HCT116 (cell line): ENCODE results near the gene CGB5. TPM values are rescaled to one million over a fixed set of nuclear protein-coding genes. Genes with fewer than 3 reads are reported as not detected.

Experiments used
- ATAC-seq: fragments of 200-7000 bp; cut with Tn5 transposase; 2 replicates; pipeline ENCODE4 v1.9.1; 2020; ENCODE audit warnings: mild to moderate bottlenecking, moderate library complexity
- BruUV-seq: library from RNA; stranded (reverse); fragments of 400-500 nt; replicated peaks from 2 replicates; lab custom pipeline; 2021; lab: Mats Ljungman, UMichigan
- CTCF ChIA-PET: fragments of 300-600 bp; sonication (Branson Sonifier 250); formaldehyde crosslinking; loops from one replicate; lab custom pipeline; 2021; ENCODE audit warnings: antibody characterized with exemption; lab: Charles Lee
- POLR2A ChIA-PET: fragments of 300-600, 350-600 bp; sonication (Branson Sonifier 250); formaldehyde crosslinking; loops from one replicate; lab custom pipeline; 2021; ENCODE audit warnings: antibody characterized with exemption; lab: Charles Lee
- RAD21 ChIA-PET, 2 experiments: fragments of 300-600 bp; sonication (Branson Sonifier 250); formaldehyde crosslinking; loops; one replicate each; lab custom pipeline; 2023; ENCODE audit warnings: low total read pairs in 2 of 2; ENCODE audit not compliant: uncharacterized antibody in 2 of 2, unreplicated experiment in 2 of 2, low non-redundant PET in 1 of 2; lab: Charles Lee
- DNase-seq: peaks from one replicate; pipeline ENCODE4 v3.0.0-alpha.2; 2010; ENCODE audit warnings: low read depth, low spot score
- H2AFZ ChIP-seq: fragments of 200-600 bp; shearing (Covaris generic), sonication (generic); 2 replicates; pipeline ENCODE4 v1.6.1; 2017; ENCODE audit warnings: low read depth, mixed run types, mixed read lengths, antibody characterized with exemption, low read length; ENCODE audit not compliant: poor library complexity, severe bottlenecking
- H3K27ac ChIP-seq: 2 replicates; pipeline ENCODE4 v1.5.1; 2012; ENCODE audit warnings: low read depth, low read length
- H3K27me3 ChIP-seq: fragments of 200-600 bp; sonication (generic); 2 replicates; pipeline ENCODE4 v1.6.1; 2016; ENCODE audit warnings: mixed run types, low read length, mixed read lengths; ENCODE audit not compliant: insufficient read depth
- H3K36me3 ChIP-seq, 2 experiments: fragments of 200-500 bp in 1 of 2; fragments of 200-600 bp in 1 of 2; sonication (Bioruptor generic) in 1 of 2; sonication (generic) in 1 of 2; 2 replicates each; pipeline versions ENCODE4 v1.5.1 to v1.6.1; 2014 to 2016; ENCODE audit warnings: low read length in 2 of 2, inconsistent platforms in 1 of 2, mixed read lengths in 1 of 2, mixed run types in 1 of 2; ENCODE audit not compliant: insufficient read depth in 2 of 2, control insufficient read depth in 1 of 2
- H3K4me1 ChIP-seq, 2 experiments: fragments of 200-600 bp in 1 of 2; sonication (generic) in 1 of 2; 2 replicates each; pipeline versions ENCODE4 v1.5.1 to v1.6.1; 2012 to 2017; ENCODE audit warnings: low read length in 2 of 2, inconsistent platforms in 1 of 2, mild to moderate bottlenecking in 1 of 2, mixed read lengths in 1 of 2, mixed run types in 1 of 2, moderate library complexity in 1 of 2; ENCODE audit not compliant: insufficient read depth in 2 of 2, control insufficient read depth in 1 of 2
- H3K4me2 ChIP-seq: fragments of 200-600 bp; sonication (generic); 2 replicates; pipeline ENCODE4 v1.6.1; 2017; ENCODE audit warnings: mixed run types, low read length, mixed read lengths
- H3K4me3 ChIP-seq, 2 experiments: fragments of 200-600 bp in 1 of 2; sonication (generic) in 1 of 2; replicated peaks in 1 of 2; 2 replicates each; pipeline ENCODE4 v1.5.1; 2011 to 2016; ENCODE audit warnings: low read length in 2 of 2, control low read depth in 1 of 2, low read depth in 1 of 2, mild to moderate bottlenecking in 1 of 2, mixed read lengths in 1 of 2, mixed run types in 1 of 2
- H3K79me2 ChIP-seq: fragments of 200-600 bp; sonication (generic); 2 replicates; pipeline ENCODE4 v1.6.1; 2017; ENCODE audit warnings: mild to moderate bottlenecking, mixed run types, low read length, moderate library complexity, mixed read lengths; ENCODE audit not compliant: insufficient read depth
- H3K9ac ChIP-seq: fragments of 200-600 bp; sonication (generic); 2 replicates; pipeline ENCODE4 v1.6.1; 2016; ENCODE audit warnings: low read length, mixed read lengths
- H3K9me2 ChIP-seq: fragments of 200-600 bp; sonication (generic), shearing (Covaris generic); 2 replicates; pipeline ENCODE4 v1.6.1; 2017; ENCODE audit warnings: mixed run types, mild to moderate bottlenecking, moderate library complexity; ENCODE audit not compliant: insufficient read depth
- H3K9me3 ChIP-seq, 2 experiments: fragments of 200-500 bp in 1 of 2; fragments of 200-600 bp in 1 of 2; sonication (Bioruptor generic) in 1 of 2; sonication (generic) in 1 of 2; 2 replicates each; pipeline ENCODE4 v1.6.1; 2014 to 2017; ENCODE audit warnings: low read length in 2 of 2, mixed read lengths in 2 of 2, inconsistent platforms in 1 of 2, low read depth in 1 of 2, mild to moderate bottlenecking in 1 of 2, mixed run types in 1 of 2, moderate library complexity in 1 of 2; ENCODE audit not compliant: control insufficient read depth in 1 of 2, insufficient read depth in 1 of 2
- H4K20me1 ChIP-seq: fragments of 200-600 bp; sonication (generic), shearing (Covaris generic); 2 replicates; pipeline ENCODE4 v1.6.1; 2017; ENCODE audit warnings: mixed run types, mild to moderate bottlenecking, moderate library complexity; ENCODE audit not compliant: insufficient read depth
- EGR1 ChIP-seq: IDR thresholded peaks from 2 replicates; pipeline ENCODE4 v1.6.1; 2012; ENCODE audit warnings: low read depth
- RAD21 ChIP-seq: IDR thresholded peaks from 2 replicates; pipeline ENCODE4 v1.6.1; 2012; ENCODE audit warnings: low read depth, mild to moderate bottlenecking
- SP1 ChIP-seq: IDR thresholded peaks from 2 replicates; pipeline ENCODE4 v1.6.1; 2012; ENCODE audit warnings: low read depth
- TCF7L2 ChIP-seq: IDR thresholded peaks from 2 replicates; pipeline ENCODE4 v1.7.0; 2011; ENCODE audit warnings: borderline replicate concordance, inconsistent platforms; ENCODE audit not compliant: insufficient read depth, insufficient read length; ENCODE audit errors: extremely low read depth
- ZFX ChIP-seq: fragments of 450-650 bp; IDR thresholded peaks from 2 replicates; pipeline ENCODE4 v1.6.1; 2017
- intact Hi-C: fragments of 100-400 bp; cut with micrococcal nuclease; formaldehyde crosslinking; loops from 2 replicates; pipeline ENCODE4 v1.10.0; 2022
- total RNA-seq: library from RNA; stranded (reverse); gene quantifications from one replicate; pipeline ENCODE4 v1.2.1, GENCODE V29; 2021; ENCODE audit not compliant: unreplicated experiment
- TF ChIP-seq, protein P1 (sequence below), 3 experiments: fragments of 200-600 bp in 1 of 3; sonication (generic) in 1 of 3; IDR thresholded peaks in 2 of 3; conservative IDR thresholded peaks in 1 of 3; 2 replicates each; pipeline ENCODE4 v1.5.1; 2012 to 2017; ENCODE audit warnings: low read depth in 2 of 3, low read length in 2 of 3, antibody characterized with exemption in 1 of 3, borderline replicate concordance in 1 of 3, control low read depth in 1 of 3, mild to moderate bottlenecking in 1 of 3, mixed read lengths in 1 of 3, mixed run types in 1 of 3, moderate library complexity in 1 of 3; ENCODE audit not compliant: insufficient read depth in 1 of 3
- TF ChIP-seq, protein P2 (sequence below): IDR thresholded peaks from 2 replicates; pipeline ENCODE4 v1.6.1; 2012

The CGB5 gene
- total RNA-seq, 1 experiment from 2014 or later = not detected

DNA sequence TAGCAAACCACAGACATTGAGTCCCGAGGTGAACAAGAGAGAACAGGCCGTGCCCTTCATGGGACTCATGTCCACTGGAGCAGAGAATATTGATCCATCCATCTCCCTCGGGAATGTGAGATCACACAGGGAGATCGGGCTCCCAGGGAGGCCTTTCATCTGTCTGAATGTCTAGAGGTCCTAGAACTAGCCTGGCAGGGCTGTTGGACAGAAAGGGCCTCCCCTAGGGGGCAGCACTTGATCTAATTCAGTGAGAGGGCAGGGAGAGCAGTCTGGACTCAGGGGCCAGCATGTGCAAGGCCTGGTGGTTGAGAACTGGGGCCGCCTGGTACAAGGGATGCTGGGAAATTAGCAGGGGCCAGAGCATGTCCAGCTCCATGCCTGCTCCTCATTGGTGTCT lies 45.7 kb upstream of the CGB5 start:
- peaks cover 8 to 24% of the 10 kb centered on the region in 2 experiments; a peak in 3 of 4 replicates for H3K36me3 ChIP-seq
- H2AFZ ChIP-seq = no peak overlapping the region
- POLR2A ChIA-PET = interaction anchor here (0.6 to 1.0 kb wide), 2 partner anchors 16 to 76 kb away, joined by 3 read pairs; no protein-coding TSS in a partner anchor
- CTCF ChIA-PET = interaction anchor here (0.6 to 2.0 kb wide), 10 partner anchors 10 to 211 kb away, joined by 3 to 7 read pairs (median 4); no protein-coding TSS in a partner anchor
- H3K27ac ChIP-seq = peak overlapping the region; percentile 41
- no peaks in the 10 kb centered on the region for H3K27me3 ChIP-seq
- TF ChIP-seq, protein P1, sequence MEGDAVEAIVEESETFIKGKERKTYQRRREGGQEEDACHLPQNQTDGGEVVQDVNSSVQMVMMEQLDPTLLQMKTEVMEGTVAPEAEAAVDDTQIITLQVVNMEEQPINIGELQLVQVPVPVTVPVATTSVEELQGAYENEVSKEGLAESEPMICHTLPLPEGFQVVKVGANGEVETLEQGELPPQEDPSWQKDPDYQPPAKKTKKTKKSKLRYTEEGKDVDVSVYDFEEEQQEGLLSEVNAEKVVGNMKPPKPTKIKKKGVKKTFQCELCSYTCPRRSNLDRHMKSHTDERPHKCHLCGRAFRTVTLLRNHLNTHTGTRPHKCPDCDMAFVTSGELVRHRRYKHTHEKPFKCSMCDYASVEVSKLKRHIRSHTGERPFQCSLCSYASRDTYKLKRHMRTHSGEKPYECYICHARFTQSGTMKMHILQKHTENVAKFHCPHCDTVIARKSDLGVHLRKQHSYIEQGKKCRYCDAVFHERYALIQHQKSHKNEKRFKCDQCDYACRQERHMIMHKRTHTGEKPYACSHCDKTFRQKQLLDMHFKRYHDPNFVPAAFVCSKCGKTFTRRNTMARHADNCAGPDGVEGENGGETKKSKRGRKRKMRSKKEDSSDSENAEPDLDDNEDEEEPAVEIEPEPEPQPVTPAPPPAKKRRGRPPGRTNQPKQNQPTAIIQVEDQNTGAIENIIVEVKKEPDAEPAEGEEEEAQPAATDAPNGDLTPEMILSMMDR (IDR thresholded peaks at IDR 0.05 in 2 of 3, conservative IDR thresholded peaks at IDR 0.05 in 1 of 3; ENCODE audit: borderline replicate concordance in 1 of 3, insufficient read depth in 1 of 3, low read depth in 2 of 3, low read length in 2 of 3) = peak; percentile 67 to 80 (median 74); a peak in 5 of 6 replicates
- no peak for TF ChIP-seq SP1
- TF ChIP-seq RAD21 = peak; percentile 69
- TF ChIP-seq, protein P2, sequence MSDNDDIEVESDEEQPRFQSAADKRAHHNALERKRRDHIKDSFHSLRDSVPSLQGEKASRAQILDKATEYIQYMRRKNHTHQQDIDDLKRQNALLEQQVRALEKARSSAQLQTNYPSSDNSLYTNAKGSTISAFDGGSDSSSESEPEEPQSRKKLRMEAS = 0 out of 2 replicates have a peak, but pooled peaks have one; percentile 27
- peak; percentile 40 for TF ChIP-seq TCF7L2
- TF ChIP-seq ZFX = no peak
- TF ChIP-seq EGR1 = no peak
- peaks cover 9 to 23% of the 10 kb centered on the region in 2 experiments for H3K4me1 ChIP-seq
- BruUV-seq = no TSS peak
- H3K9me3 ChIP-seq = no peaks in the 10 kb centered on the region
- H4K20me1 ChIP-seq = peaks cover 14% of the 10 kb centered on the region; the same call in 1 of the 2 replicates
- ATAC-seq = peak; percentile 36
- intact Hi-C loops = loop anchor here (2.0 to 5.0 kb wide), 2 partner anchors 211 to 224 kb away; no protein-coding TSS in a partner anchor
- H3K9ac ChIP-seq = no peak overlapping the region
- H3K79me2 ChIP-seq = peaks cover 87% of the 10 kb centered on the region
- peak; percentile 62 for DNase-seq
- RAD21 ChIA-PET = interaction anchor here in 1 of 2 experiments (0.7 kb wide), 1 partner anchor 100 kb away, joined by 3 read pairs; no protein-coding TSS in a partner anchor
- H3K9me2 ChIP-seq = no peaks in the 10 kb centered on the region
- peak overlapping the region; percentile 7; the same call in 1 of the 2 replicates for H3K4me2 ChIP-seq
- no peak overlapping the region for H3K4me3 ChIP-seq
